GM18502 (cell line): ENCODE data around the gene CDHR3.

Experiments
- ATAC-seq: cut with Tn5 transposase; IDR thresholded peaks from one replicate; pipeline ENCODE4 v1.9.1; 2021; ENCODE audit warnings: mild to moderate bottlenecking; ENCODE audit not compliant: unreplicated experiment, poor library complexity

Gene CDHR3

GRCh38 chr7:106075937-106076336, 112.9 kb downstream of the CDHR3 start:
- no peak for ATAC-seq

GRCh38 chr7:106076537-106076936, 113.5 kb downstream of the CDHR3 start:
- no peak for ATAC-seq

- no peak for ATAC-seq
Observed at GRCh38 chr7:106080300-106080987, 117.4 kb downstream of the CDHR3 start.

- no peak for ATAC-seq
Observed at GRCh38 chr7:106082087-106082854, 119.2 kb downstream of the CDHR3 start.
